ENCODE data around the gene ELL2. TPM values are rescaled to one million over a fixed set of nuclear protein-coding genes. Genes with fewer than 3 reads are reported as not detected.
"Not testable (repeated sequence)": the region's sequence is repeated elsewhere in the genome, so short reads cannot be mapped to it uniquely, and the experiment has no call there.

The ELL2 gene
- total RNA-seq, 2 donors from 2014 or later: 110 to 200 TPM

DNA sequence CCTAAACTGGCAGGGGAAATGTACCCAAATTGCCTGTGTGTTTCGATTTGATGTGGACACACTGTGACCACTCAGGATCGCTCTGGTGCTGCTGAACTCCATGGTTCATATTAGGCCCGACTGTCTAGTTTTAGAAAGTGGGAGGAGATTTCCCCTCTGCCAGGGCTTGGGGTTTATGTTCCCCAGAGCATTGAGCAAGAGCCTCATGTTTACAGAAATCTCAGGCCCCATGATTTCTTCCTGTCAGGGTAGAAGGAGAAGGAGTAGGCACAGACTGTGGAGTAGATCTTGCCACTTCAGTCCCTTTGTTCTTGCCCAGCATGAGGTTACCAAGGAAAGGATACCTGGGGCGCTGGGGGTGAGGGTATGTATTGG, 98.3 kb downstream of the ELL2 start:
- Mint-ChIP-seq H3K4me1 (ENCODE audit: low read depth in 2 of 2) (peaks cover 50 to 66% of the 10 kb centered on the region in 2 donors), H3K27me3 (peaks cover 13 to 30% of the 10 kb centered on the region in 2 donors), H3K36me3 (peaks cover 10% of the 10 kb centered on the region), H3K4me3 (peak overlapping the region; percentile 48), H3K27ac (peak overlapping the region; percentile 44 to 49), H3K9me3 (no peaks in the 10 kb centered on the region)
- ATAC-seq (no peak), DNase-seq (ENCODE audit: low spot score) (no peak)

DNA sequence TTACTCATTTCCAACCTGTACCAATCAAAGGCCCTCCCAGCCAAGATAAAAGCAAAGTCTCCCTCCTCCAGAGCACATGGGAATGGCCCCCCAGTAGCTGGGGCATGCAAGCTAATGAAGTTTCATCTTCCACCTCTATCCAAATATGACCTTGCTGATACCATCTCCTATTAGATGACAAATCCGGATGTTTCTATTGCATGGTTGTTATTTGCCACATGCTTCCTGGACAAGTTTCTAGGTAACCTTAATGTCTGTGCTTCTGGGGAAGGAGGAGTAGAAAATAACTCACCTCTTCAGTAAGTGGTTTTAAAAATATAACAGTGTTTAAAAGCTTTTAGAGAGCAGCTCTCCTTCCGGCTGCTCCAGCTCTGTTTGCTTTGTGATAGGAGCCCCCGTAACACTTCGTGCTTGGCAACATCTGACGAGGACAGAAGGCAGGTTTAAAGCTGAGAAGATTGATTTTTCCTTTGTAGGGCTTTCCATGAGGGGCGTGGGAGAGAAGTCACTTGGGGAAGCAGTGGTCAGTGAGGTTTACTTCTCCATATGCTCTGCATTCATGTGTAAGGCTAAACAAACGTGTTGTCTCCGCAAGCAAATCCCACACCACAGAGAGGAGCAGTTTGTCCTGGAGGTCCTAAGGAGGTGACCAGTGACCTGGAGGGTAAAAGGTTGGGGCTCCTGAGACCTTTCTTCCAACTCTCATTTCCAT, 98.8 kb downstream of the ELL2 start:
- Mint-ChIP-seq H3K9me3 (no peaks in the 10 kb centered on the region), H3K4me3 (peak overlapping the region; percentile 48)
- no peak for ATAC-seq

DNA sequence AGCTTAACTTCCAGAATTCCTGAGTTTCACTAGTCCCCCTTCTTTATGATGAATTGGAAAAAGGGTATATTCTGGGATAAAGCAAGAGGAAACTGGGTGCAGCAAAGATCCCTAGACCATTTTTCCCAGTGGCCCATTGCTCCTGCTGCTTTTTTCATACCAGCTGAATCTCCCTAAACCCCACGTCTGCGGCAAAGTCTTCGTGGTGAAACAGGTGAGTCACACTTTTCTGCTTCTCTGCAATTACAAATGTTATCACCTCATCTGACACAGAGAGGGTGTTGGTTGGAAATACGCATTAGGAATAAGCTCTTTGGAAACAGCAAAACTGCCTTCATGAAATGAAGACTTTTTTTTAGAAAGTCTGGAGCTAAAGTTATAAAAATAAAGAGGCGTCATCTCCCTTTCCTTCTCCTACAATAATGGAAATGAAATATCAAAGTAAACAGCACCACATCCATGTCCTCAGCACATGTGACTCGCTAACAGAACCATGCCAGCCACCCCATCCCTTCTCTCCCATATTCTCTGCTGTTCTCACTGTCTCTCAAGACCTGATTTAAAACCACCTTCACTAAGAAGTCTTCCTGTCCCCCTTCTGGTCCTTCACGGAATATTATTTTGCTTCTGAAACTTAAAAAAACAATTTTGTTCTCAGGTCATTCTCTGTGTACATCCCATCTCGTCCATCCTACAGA, 99.6 kb downstream of the ELL2 start:
- Mint-ChIP-seq H3K4me1 (ENCODE audit: low read depth in 2 of 2) (peaks cover 42 to 59% of the 10 kb centered on the region in 2 donors), H3K9me3 (no peaks in the 10 kb centered on the region), H3K27me3 (peaks cover 13 to 30% of the 10 kb centered on the region in 2 donors), H3K36me3 (peaks cover 5% of the 10 kb centered on the region), H3K4me3 (peak overlapping the region; percentile 48), H3K27ac (peak overlapping the region; percentile 44 to 49)
- ATAC-seq (no peak), DNase-seq (ENCODE audit: low spot score) (no peak)

More for the DNA sequence above, 98.8 kb downstream of the ELL2 start:
- H3K27me3 Mint-ChIP-seq: peaks cover 13 to 30% of the 10 kb centered on the region in 2 donors
- peaks cover 7% of the 10 kb centered on the region for H3K36me3 Mint-ChIP-seq
- H3K27ac Mint-ChIP-seq: peak overlapping the region; percentile 44 to 49
- peaks cover 46 to 65% of the 10 kb centered on the region in 2 donors for H3K4me1 Mint-ChIP-seq (ENCODE audit: low read depth in 2 of 2)
- no peak for DNase-seq (ENCODE audit: low spot score)

DNA sequence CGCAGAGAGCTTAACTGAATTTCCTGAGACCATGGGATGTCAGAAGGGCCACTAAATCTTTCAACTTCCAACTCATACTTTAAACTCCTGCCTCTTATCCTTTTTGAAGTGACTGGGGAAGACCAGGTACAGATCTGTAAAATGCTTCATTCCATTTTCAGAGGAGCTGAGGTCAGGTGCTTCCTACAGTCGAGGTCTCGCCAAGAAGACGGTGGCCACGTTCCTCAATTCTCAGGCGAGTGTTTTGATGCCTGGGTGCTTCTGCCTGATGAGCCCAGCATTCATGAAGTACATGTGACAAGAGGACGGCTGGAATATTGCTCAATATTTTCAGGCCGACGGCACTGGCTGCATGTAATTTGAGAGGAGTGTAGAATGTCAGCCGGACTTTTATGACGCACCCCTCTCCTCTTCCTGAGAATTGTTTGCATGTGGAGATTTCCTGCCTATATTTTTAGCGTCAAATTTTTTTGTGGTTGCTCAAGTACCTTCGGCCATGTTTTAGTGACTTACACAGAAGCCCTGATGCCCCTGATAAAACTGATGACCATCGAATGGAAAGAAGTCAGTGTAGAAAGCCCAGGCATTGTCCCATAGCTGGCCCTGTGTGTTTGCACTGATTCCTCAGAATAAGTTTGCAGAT, 100.3 kb downstream of the ELL2 start:
- ATAC-seq: no peak
- H3K4me3 Mint-ChIP-seq: peak overlapping the region; percentile 48
- H3K4me1 Mint-ChIP-seq (ENCODE audit: low read depth in 2 of 2): peaks cover 38 to 55% of the 10 kb centered on the region in 2 donors
- peak overlapping the region; percentile 44 to 49 for H3K27ac Mint-ChIP-seq
- no peaks in the 10 kb centered on the region for H3K9me3 Mint-ChIP-seq
- H3K27me3 Mint-ChIP-seq: peaks cover 13 to 30% of the 10 kb centered on the region in 2 donors
- H3K36me3 Mint-ChIP-seq: no peaks in the 10 kb centered on the region
- DNase-seq (ENCODE audit: low spot score): no peak

DNA sequence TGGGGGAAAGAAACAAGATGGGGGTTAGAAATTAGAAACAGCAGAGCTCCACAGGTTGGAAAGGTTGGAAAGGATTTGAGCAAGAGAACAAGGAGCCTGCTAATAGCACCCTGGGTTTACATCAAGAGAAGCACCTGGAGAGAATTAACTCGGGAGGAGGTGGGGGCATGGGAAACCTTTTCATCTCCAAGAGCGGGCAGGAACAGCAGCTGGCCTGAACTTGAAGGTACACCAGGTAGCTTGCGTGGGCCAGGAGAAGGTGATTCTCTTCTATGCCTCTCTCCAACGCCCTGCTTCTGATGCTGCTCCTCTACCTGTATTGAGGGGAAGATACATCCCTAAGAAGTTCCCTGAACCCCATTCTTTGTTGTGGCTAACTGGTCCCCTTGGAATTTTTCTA, 102.0 kb downstream of the ELL2 start:
- H3K9me3 Mint-ChIP-seq: no peaks in the 10 kb centered on the region
- H3K27ac Mint-ChIP-seq: peak overlapping the region; percentile 40 to 49
- DNase-seq (ENCODE audit: low spot score): no peak
- no peaks in the 10 kb centered on the region for H3K36me3 Mint-ChIP-seq
- H3K27me3 Mint-ChIP-seq: peaks cover 13 to 30% of the 10 kb centered on the region in 2 donors
- peak overlapping the region; percentile 8 for H3K4me3 Mint-ChIP-seq
- no peak for ATAC-seq
- H3K4me1 Mint-ChIP-seq (ENCODE audit: low read depth in 2 of 2): peaks cover 38 to 47% of the 10 kb centered on the region in 2 donors

DNA sequence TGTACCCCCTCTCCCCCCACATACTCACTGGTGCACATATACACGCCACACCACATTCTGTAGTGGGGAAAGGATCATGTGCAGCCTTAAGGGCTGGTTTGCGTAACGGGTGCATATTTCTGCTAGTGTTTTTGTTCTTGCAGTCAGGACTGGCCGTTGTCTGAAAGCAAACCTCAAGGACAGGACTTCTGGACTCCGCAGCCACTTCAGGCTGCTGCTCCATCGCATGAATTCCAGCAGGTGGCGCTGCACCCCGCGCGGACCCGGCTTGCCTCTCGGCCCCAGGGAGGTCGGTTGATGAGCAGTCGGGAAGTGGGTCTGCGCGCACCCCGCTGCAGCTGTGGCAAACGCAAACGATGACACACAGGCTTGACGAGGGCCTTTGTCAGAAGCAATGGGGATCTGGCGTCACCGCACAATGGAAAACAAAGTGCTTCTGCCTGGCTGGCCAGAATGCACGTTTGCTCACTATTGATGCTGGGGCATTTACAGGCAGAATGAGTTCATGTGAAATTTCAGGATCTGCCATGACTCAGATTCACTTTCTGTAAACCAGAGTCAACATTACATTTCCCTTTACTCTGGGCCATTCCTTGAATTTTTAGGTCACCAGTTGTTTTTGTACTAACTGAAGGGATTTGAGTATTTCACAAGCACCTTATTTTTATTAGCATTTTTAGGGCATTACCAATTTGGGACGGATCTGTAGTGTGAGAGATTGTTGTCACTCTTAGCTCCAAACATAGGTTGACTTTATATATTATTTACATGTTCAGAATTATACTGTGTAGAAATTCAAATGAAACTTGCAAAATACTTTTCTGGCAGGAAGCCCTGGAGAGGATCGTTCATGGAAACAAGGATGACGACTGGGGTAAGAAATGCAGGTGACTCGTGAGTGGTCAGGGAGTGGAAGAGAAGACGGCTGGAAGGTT, 102.7 kb downstream of the ELL2 start:
- peak; percentile 94 for DNase-seq (ENCODE audit: low spot score)
- peak overlapping the region; percentile 53 for H3K4me3 Mint-ChIP-seq
- peak; percentile 94 to 99 for ATAC-seq
- no peaks in the 10 kb centered on the region for H3K9me3 Mint-ChIP-seq
- H3K27ac Mint-ChIP-seq: peak overlapping the region; percentile 40 to 49
- H3K4me1 Mint-ChIP-seq (ENCODE audit: low read depth in 2 of 2): peaks cover 38 to 45% of the 10 kb centered on the region in 2 donors
- no peaks in the 10 kb centered on the region for H3K36me3 Mint-ChIP-seq
- H3K27me3 Mint-ChIP-seq: peaks cover 13 to 26% of the 10 kb centered on the region in 2 donors

DNA sequence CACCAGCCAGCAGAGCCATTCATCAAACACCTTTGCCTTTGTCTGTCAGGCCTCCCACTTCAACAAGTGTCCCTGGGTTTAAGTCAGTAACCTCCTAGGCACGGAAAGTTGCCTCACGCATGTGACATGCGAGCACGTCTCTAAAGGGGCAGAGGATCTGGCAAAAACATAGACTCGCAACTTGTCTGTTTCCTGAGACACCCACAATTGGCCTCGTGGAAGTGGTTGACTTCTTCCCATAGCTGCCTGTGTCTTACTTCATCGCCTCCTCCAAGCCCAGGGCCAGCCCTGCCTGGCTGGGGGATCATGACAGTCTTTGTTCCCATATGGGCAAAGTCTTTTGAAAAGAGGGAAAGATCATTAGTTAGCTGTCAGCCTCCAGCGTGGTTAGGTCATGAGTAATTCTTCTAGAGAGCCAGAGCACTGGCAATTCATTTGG, 103.6 kb downstream of the ELL2 start:
- Mint-ChIP-seq H3K9me3 (no peaks in the 10 kb centered on the region), H3K4me1 (ENCODE audit: low read depth in 2 of 2) (peaks cover 35 to 40% of the 10 kb centered on the region in 2 donors), H3K27me3 (peaks cover 13 to 24% of the 10 kb centered on the region in 2 donors), H3K36me3 (no peaks in the 10 kb centered on the region), H3K27ac (peak overlapping the region; percentile 40 to 49), H3K4me3 (no peak overlapping the region)
- DNase-seq (ENCODE audit: low spot score): no peak
- ATAC-seq: no peak

DNA sequence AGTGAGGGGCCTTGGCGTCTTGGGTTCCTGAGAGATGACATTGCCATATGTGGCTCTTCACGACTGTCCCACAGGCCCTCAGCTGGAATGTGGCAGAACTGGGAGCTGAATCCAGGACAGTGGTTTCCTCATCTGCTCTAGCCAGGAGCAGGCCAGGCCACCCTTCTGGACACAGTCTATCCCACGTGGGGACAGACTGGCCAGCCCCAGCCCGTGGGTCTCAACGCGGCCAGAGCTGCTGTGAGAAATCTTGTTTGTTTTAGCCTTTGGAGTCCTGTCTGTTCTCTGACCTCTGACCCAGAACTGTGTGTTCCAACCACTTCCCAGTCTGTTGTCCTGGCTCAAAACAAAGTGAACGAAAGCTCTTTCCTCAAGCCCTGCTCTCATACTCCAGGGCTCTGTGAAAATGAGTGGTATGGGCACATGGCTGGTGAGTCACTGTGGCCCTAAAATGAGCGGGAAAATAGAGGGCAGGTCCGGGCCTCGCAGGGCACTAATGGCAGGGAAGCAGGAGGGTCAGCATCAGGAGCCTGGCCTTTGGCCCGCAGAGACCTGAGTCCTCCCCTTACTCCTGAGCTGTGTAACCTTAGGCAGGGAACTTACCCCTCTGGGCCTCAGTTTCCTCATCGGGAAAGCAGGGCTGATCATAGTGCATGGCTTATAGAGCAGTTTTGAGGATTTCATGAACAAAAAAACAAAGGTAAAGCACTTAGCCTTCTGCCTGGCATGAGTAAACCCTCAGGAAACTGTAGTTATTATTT, 104.3 kb downstream of the ELL2 start:
- ATAC-seq (no peak), DNase-seq (ENCODE audit: low spot score) (no peak)
- no peak overlapping the region for H3K4me3 Mint-ChIP-seq
- H3K27me3 Mint-ChIP-seq: peaks cover 7 to 17% of the 10 kb centered on the region in 2 donors
- no peak overlapping the region for H3K27ac Mint-ChIP-seq
- H3K4me1 Mint-ChIP-seq (ENCODE audit: low read depth in 2 of 2): peaks cover 28 to 34% of the 10 kb centered on the region in 2 donors
- no peaks in the 10 kb centered on the region for H3K36me3 Mint-ChIP-seq
- no peaks in the 10 kb centered on the region for H3K9me3 Mint-ChIP-seq

DNA sequence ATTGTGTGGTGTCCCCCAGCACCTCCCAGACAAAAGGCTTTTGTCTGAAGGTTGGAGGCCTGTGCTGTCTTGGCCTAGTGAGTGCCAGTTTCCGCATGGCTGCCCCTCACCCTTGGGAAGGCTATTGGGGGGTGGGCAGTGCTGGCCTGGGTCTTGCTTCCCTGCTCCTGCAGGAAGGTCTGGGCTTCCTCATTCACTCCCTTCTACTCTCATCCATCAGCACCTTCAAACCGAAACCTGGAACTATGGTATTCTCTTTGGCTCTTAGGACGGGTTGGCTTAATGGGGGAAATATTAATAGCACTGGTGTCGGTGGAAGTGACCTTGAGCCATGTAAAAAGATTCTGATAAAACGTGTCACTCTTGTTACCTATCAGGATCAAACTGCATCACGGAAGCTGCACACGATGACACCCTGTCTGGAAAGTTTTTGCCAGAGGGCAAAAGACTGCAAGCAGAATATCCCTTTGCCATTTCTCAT, 105.1 kb downstream of the ELL2 start:
- peaks cover 20 to 26% of the 10 kb centered on the region in 2 donors for H3K4me1 Mint-ChIP-seq (ENCODE audit: low read depth in 2 of 2)

DNA sequence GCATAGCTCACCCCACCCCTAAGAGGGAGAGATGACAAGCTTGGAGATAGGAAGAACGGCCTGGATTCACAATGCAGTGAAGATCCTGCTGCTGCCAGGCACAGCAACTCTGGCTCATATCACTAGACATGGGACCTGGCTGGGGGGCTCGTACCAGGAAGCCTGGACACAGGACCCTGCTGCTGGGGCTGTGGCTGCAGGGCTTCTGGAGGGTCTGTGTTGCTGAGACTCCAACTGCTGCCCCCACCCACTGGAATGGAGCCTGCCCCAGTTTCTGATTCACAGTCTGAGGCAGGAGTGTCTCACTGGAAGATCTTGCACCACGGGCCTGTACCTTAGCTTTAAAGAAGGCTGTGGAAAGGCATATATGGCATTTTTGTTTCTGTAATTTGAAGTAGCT, 108.2 kb downstream of the ELL2 start:
- DNase-seq (ENCODE audit: low spot score) (no peak), ATAC-seq (no peak)
- peaks cover 0 to 4% of the 10 kb centered on the region in 2 donors for H3K4me1 Mint-ChIP-seq (ENCODE audit: low read depth in 2 of 2)
- no peaks in the 10 kb centered on the region for H3K36me3 Mint-ChIP-seq
- H3K27me3 Mint-ChIP-seq: peaks cover 0 to 2% of the 10 kb centered on the region in 2 donors
- no peak overlapping the region for H3K4me3 Mint-ChIP-seq
- H3K9me3 Mint-ChIP-seq: no peaks in the 10 kb centered on the region
- no peak overlapping the region for H3K27ac Mint-ChIP-seq

More for the DNA sequence above, 105.1 kb downstream of the ELL2 start:
- DNase-seq (ENCODE audit: low spot score) (no peak), ATAC-seq (no peak)
- H3K36me3 Mint-ChIP-seq: no peaks in the 10 kb centered on the region
- H3K27me3 Mint-ChIP-seq: peaks cover 4 to 9% of the 10 kb centered on the region in 2 donors
- H3K27ac Mint-ChIP-seq: peak overlapping the region in 1 of 2 donors; percentile 3
- no peak overlapping the region for H3K4me3 Mint-ChIP-seq
- no peaks in the 10 kb centered on the region for H3K9me3 Mint-ChIP-seq

DNA sequence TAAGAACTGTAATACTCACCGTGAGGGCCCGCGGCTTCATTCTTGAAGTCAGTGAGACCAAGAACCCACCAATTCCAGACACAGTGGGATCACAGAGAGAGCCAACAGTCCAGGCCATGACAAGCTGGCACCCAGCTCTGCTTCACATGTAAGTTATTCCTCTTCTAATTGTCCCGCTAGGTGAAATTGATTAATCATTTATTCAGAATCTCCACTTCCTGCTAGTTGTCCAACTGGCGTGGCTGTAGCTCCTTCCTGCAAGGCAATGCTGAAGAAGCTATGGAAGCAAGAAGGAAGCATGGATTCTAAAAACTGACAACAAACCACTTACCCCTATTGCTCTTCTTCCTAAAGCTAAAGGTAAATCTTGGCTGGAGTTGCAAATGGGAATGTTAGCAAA, 109.1 kb downstream of the ELL2 start:
- H3K9me3 Mint-ChIP-seq: no peaks in the 10 kb centered on the region
- no peak overlapping the region for H3K27ac Mint-ChIP-seq
- H3K4me1 Mint-ChIP-seq (ENCODE audit: low read depth in 2 of 2): no peaks in the 10 kb centered on the region
- H3K36me3 Mint-ChIP-seq: no peaks in the 10 kb centered on the region
- H3K4me3 Mint-ChIP-seq: no peak overlapping the region
- DNase-seq (ENCODE audit: low spot score): no peak
- peaks cover 0 to 6% of the 10 kb centered on the region in 2 donors for H3K27me3 Mint-ChIP-seq
- ATAC-seq: no peak

DNA sequence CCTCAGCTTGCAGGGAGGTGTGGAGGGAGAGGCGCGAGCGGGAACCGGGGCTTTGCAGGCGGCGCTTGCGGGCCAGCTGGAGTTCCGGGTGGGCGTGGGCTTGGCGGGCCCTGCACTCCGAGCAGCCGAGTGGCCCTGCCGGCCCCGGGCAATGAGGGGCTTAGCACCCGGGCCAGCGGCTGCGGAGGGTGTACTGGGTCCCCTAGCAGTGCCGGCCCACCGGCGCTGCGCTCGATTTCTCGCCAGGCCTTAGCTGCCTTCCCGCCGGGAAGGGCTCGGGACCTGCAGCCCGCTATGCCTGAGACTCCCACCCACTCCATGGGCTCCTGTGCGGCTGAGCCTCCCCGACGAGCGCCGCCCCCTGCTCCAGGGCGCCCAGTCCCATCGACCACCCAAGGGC, 110.5 kb downstream of the ELL2 start:
- H3K4me1 Mint-ChIP-seq (ENCODE audit: low read depth in 2 of 2): not testable (repeated sequence)

More for the DNA sequence above, 110.5 kb downstream of the ELL2 start:
- ATAC-seq; H3K36me3 Mint-ChIP-seq; H3K27me3 Mint-ChIP-seq; H3K27ac Mint-ChIP-seq; H3K9me3 Mint-ChIP-seq; DNase-seq (ENCODE audit: low spot score); H3K4me3 Mint-ChIP-seq: not testable (repeated sequence)

Data from natural killer cell treated with Interleukin-12 subunit alpha and Interleukin-12 subunit beta and Interleukin-15 and Interleukin-18, amount 100 ng/mL, for 72 hours (primary cell).